H9 (cell line): Measurements from ENCODE around the gene SIK2. TPM values are rescaled to one million over a fixed set of nuclear protein-coding genes. Genes with fewer than 3 reads are reported as not detected.

Experiments
- DNase-seq: peaks from one replicate; pipeline ENCODE4 v3.0.0-alpha.2; 2017
- H2AFZ ChIP-seq: one replicate; pipeline ENCODE4 v1.6.1; 2013; ENCODE audit warnings: mild to moderate bottlenecking, low read length, control low read depth, moderate library complexity
- H2AK5ac ChIP-seq: 2 replicates; pipeline ENCODE4 v1.6.1; 2013; ENCODE audit warnings: low read length, control low read depth, mixed read lengths; ENCODE audit not compliant: insufficient read length
- H2BK120ac ChIP-seq: one replicate; pipeline ENCODE4 v1.6.1; 2013; ENCODE audit warnings: low read depth, mild to moderate bottlenecking, low read length, control low read depth, inconsistent platforms; ENCODE audit not compliant: poor library complexity, severe bottlenecking
- H2BK12ac ChIP-seq: 2 replicates; pipeline ENCODE4 v1.6.1; 2013; ENCODE audit warnings: low read length, control low read depth, mixed read lengths, low read depth; ENCODE audit not compliant: insufficient read length
- H2BK15ac ChIP-seq: 2 replicates; pipeline ENCODE4 v1.6.1; 2013; ENCODE audit warnings: low read depth, low read length, control low read depth
- H2BK20ac ChIP-seq: one replicate; pipeline ENCODE4 v1.6.1; 2013; ENCODE audit warnings: low read depth, mild to moderate bottlenecking, low read length, control low read depth, inconsistent platforms; ENCODE audit not compliant: poor library complexity, severe bottlenecking
- H2BK5ac ChIP-seq: 2 replicates; pipeline ENCODE4 v1.6.1; 2013; ENCODE audit warnings: low read length, control low read depth, mixed read lengths; ENCODE audit not compliant: insufficient read length
- H3K14ac ChIP-seq: 2 replicates; pipeline ENCODE4 v1.6.1; 2013; ENCODE audit warnings: low read length, control low read depth; ENCODE audit not compliant: insufficient read depth
- H3K18ac ChIP-seq: 2 replicates; pipeline ENCODE4 v1.6.1; 2013; ENCODE audit warnings: low read depth, mild to moderate bottlenecking, mixed read lengths, low read length, control low read depth; ENCODE audit not compliant: insufficient read length
- H3K23ac ChIP-seq: 2 replicates; pipeline ENCODE4 v1.6.1; 2013; ENCODE audit warnings: low read length, control low read depth, mixed read lengths, low read depth; ENCODE audit not compliant: insufficient read length
- H3K23me2 ChIP-seq: 2 replicates; pipeline ENCODE4 v1.6.1; 2013; ENCODE audit warnings: low read depth, mild to moderate bottlenecking, mixed read lengths, low read length, control low read depth; ENCODE audit not compliant: insufficient read length, poor library complexity, severe bottlenecking
- H3K27ac ChIP-seq: 2 replicates; pipeline ENCODE4 v1.5.1; 2013; ENCODE audit warnings: low read length, control low read depth, mixed read lengths, low read depth; ENCODE audit not compliant: insufficient read length
- H3K27me3 ChIP-seq: 2 replicates; pipeline ENCODE4 v1.6.1; 2013; ENCODE audit warnings: low read length, control low read depth, inconsistent platforms; ENCODE audit not compliant: insufficient read depth
- H3K4ac ChIP-seq: 2 replicates; pipeline ENCODE4 v1.6.1; 2013; ENCODE audit warnings: low read depth, mild to moderate bottlenecking, control low read depth, inconsistent platforms, low read length, moderate library complexity
- H3K4me1 ChIP-seq: 2 replicates; pipeline ENCODE4 v1.6.1; 2013; ENCODE audit warnings: low read length, control low read depth, inconsistent platforms; ENCODE audit not compliant: insufficient read depth
- H3K4me2 ChIP-seq: 2 replicates; pipeline ENCODE4 v1.6.1; 2013; ENCODE audit warnings: low read length, control low read depth, mixed read lengths; ENCODE audit not compliant: insufficient read length, insufficient read depth
- H3K56ac ChIP-seq: 2 replicates; pipeline ENCODE4 v1.6.1; 2013; ENCODE audit warnings: low read depth, mild to moderate bottlenecking, mixed read lengths, low read length, control low read depth; ENCODE audit not compliant: insufficient read length
- H3K79me1 ChIP-seq: 2 replicates; pipeline ENCODE4 v1.6.1; 2013; ENCODE audit warnings: low read depth, mild to moderate bottlenecking, moderate library complexity, low read length, control low read depth, inconsistent platforms; ENCODE audit not compliant: insufficient read depth, poor library complexity, severe bottlenecking
- H3K79me2 ChIP-seq: 2 replicates; pipeline ENCODE4 v1.6.1; 2013; ENCODE audit warnings: low read length, control low read depth, inconsistent platforms; ENCODE audit not compliant: insufficient read depth
- H3K9ac ChIP-seq: 2 replicates; pipeline ENCODE4 v1.6.1; 2013; ENCODE audit warnings: low read length, control low read depth, mixed read lengths; ENCODE audit not compliant: insufficient read length; ENCODE audit errors: extremely low read depth
- H3K9me3 ChIP-seq: one replicate; pipeline ENCODE4 v1.6.1; 2013; ENCODE audit warnings: low read depth, low read length, inconsistent platforms; ENCODE audit not compliant: control insufficient read depth
- H3T11ph ChIP-seq: one replicate; pipeline ENCODE4 v1.6.1; 2013; ENCODE audit warnings: mild to moderate bottlenecking, low read length, control low read depth, inconsistent platforms
- H4K20me1 ChIP-seq: one replicate; pipeline ENCODE4 v1.6.1; 2013; ENCODE audit not compliant: control insufficient read depth, insufficient read length, insufficient read depth
- H4K5ac ChIP-seq: 2 replicates; pipeline ENCODE4 v1.6.1; 2013; ENCODE audit warnings: low read depth, mild to moderate bottlenecking, mixed read lengths, low read length, control low read depth; ENCODE audit not compliant: insufficient read length
- H4K8ac ChIP-seq: replicated peaks from 2 replicates; pipeline ENCODE4 v1.6.1; 2013; ENCODE audit warnings: low read length, control low read depth, mixed read lengths, low read depth; ENCODE audit not compliant: insufficient read length
- H4K91ac ChIP-seq: 2 replicates; pipeline ENCODE4 v1.6.1; 2013; ENCODE audit warnings: low read depth, mild to moderate bottlenecking, moderate library complexity, mixed read lengths, low read length, control low read depth; ENCODE audit not compliant: insufficient read length
- H3K27ac Mint-ChIP-seq, 3 experiments: 2 replicates in 2 of 3; 3 replicates in 1 of 3; pipeline ENCODE4 v1.8.0; 2020 to 2021; ENCODE audit warnings: mixed read lengths in 3 of 3, mild to moderate bottlenecking in 1 of 3, moderate library complexity in 1 of 3
- H3K27me3 Mint-ChIP-seq: 2 replicates; pipeline ENCODE4 v1.8.0; 2021; ENCODE audit warnings: low read depth, mild to moderate bottlenecking, moderate library complexity, mixed read lengths
- H3K36me3 Mint-ChIP-seq, 3 experiments: 2 replicates in 2 of 3; 3 replicates in 1 of 3; pipeline ENCODE4 v1.8.0; 2020 to 2021; ENCODE audit warnings: low read depth in 3 of 3, mixed read lengths in 3 of 3; ENCODE audit not compliant: insufficient read depth in 1 of 3
- H3K4me1 Mint-ChIP-seq, 2 experiments: 2 replicates each; pipeline ENCODE4 v1.8.0; 2020; ENCODE audit warnings: mixed read lengths in 2 of 2
- H3K4me3 Mint-ChIP-seq, 2 experiments: 2 replicates in 1 of 2; 3 replicates in 1 of 2; pipeline ENCODE4 v1.8.0; 2020 to 2021; ENCODE audit warnings: mild to moderate bottlenecking in 2 of 2, mixed read lengths in 2 of 2, moderate library complexity in 1 of 2
- H3K9me3 Mint-ChIP-seq, 2 experiments: 2 replicates in 1 of 2; 3 replicates in 1 of 2; pipeline ENCODE4 v1.8.0; 2020; ENCODE audit warnings: mild to moderate bottlenecking in 2 of 2, mixed read lengths in 2 of 2, moderate library complexity in 1 of 2
- WGBS: extraction: QIAGEN DNeasy Blood & Tissue Kit; methylation state at CpG from one replicate; pipeline ENCODE4 v1.1.7; 2013; ENCODE audit warnings: missing lambda C conversion rate, low lambda C conversion rate, mixed read lengths; ENCODE audit not compliant: insufficient read length; ENCODE audit errors: extremely low coverage; 5-methylcytosine and 5-hydroxymethylcytosine counted together
- total RNA-seq: library from RNA; stranded (reverse); gene quantifications from 2 replicates; pipeline ENCODE4 v1.2.1, GENCODE V29; 2021
- TF ChIP-seq, protein P1 (sequence below): fragments of 200-600 bp; sonication (generic); conservative IDR thresholded peaks from 3 replicates; pipeline ENCODE4 v1.8.0; 2021; ENCODE audit warnings: antibody characterized with exemption, mild to moderate bottlenecking

The SIK2 gene
- total RNA-seq, 1 experiment from 2014 or later = 7.5 TPM

- no CpG with 5 or more reads among the region's 2 CpGs for WGBS
- Histone ChIP-seq H3K79me2 (no peaks in the 10 kb centered on the region), H4K20me1 (no peaks in the 10 kb centered on the region), H2BK15ac (no peak overlapping the region), H3K14ac (no peak overlapping the region), H4K8ac (no peak overlapping the region), H3K4me1 (no peaks in the 10 kb centered on the region), H2BK12ac (no peak overlapping the region), H2AFZ (no peak overlapping the region), H3T11ph (no peak overlapping the region), H3K4me2 (no peak overlapping the region), H3K4ac (no peak overlapping the region), H3K23ac (no peak overlapping the region), H4K91ac (no peak overlapping the region), H3K9ac (no peak overlapping the region), H2BK5ac (no peak overlapping the region), H3K27me3 (no peaks in the 10 kb centered on the region), H3K79me1 (no peaks in the 10 kb centered on the region), H2BK20ac (no peak overlapping the region), H3K9me3 (no peaks in the 10 kb centered on the region), H3K18ac (no peak overlapping the region), H3K27ac (no peak overlapping the region), H2BK120ac (no peak overlapping the region), H4K5ac (no peak overlapping the region), H2AK5ac (no peak overlapping the region), H3K23me2 (no peaks in the 10 kb centered on the region), H3K56ac (no peak overlapping the region)
- DNase-seq = no peak
- H3K4me1 Mint-ChIP-seq = no peaks in the 10 kb centered on the region
- H3K4me3 Mint-ChIP-seq = no peak overlapping the region
- peaks cover 3 to 12% (median 9%) of the 10 kb centered on the region in 3 experiments; a peak in 5 of 7 replicates for H3K36me3 Mint-ChIP-seq
- no peaks in the 10 kb centered on the region for H3K9me3 Mint-ChIP-seq
- TF ChIP-seq, protein P1, sequence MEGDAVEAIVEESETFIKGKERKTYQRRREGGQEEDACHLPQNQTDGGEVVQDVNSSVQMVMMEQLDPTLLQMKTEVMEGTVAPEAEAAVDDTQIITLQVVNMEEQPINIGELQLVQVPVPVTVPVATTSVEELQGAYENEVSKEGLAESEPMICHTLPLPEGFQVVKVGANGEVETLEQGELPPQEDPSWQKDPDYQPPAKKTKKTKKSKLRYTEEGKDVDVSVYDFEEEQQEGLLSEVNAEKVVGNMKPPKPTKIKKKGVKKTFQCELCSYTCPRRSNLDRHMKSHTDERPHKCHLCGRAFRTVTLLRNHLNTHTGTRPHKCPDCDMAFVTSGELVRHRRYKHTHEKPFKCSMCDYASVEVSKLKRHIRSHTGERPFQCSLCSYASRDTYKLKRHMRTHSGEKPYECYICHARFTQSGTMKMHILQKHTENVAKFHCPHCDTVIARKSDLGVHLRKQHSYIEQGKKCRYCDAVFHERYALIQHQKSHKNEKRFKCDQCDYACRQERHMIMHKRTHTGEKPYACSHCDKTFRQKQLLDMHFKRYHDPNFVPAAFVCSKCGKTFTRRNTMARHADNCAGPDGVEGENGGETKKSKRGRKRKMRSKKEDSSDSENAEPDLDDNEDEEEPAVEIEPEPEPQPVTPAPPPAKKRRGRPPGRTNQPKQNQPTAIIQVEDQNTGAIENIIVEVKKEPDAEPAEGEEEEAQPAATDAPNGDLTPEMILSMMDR = no peak
- no peaks in the 10 kb centered on the region for H3K27me3 Mint-ChIP-seq
- H3K27ac Mint-ChIP-seq = 0 out of 7 replicates have a peak overlapping the region, but pooled peaks of 1 of the 3 experiments have one; percentile 40
Measured at GRCh38 chr11:111675891-111676290, 73.6 kb downstream of the SIK2 start.
